IPS DF 19.7 (cell line): ENCODE measurements around the gene CALD1.

Source experiments
- DNase-seq: peaks from one replicate; pipeline ENCODE4 v3.0.0-alpha.2; 2013; ENCODE audit warnings: low read depth, low spot score

CALD1 gene

GRCh38 chr7:134857958-134858357 is 78.5 kb downstream of the CALD1 start:
- no peak for DNase-seq

- DNase-seq = no peak
These were observed 80.3 kb downstream of the CALD1 start for GRCh38 chr7:134859783-134860182.

GRCh38 chr7:134865001-134865845 is 85.8 kb downstream of the CALD1 start:
- DNase-seq = no peak

GRCh38 chr7:134866617-134867016 is 87.2 kb downstream of the CALD1 start:
- no peak for DNase-seq

GRCh38 chr7:134870156-134870555 is 90.7 kb downstream of the CALD1 start:
- no peak for DNase-seq

GRCh38 chr7:134870781-134871180 is 91.3 kb downstream of the CALD1 start:
- no peak for DNase-seq

GRCh38 chr7:134873253-134873652 is 93.8 kb downstream of the CALD1 start:
- DNase-seq = no peak

- DNase-seq = no peak
These were observed 95.0 kb downstream of the CALD1 start for GRCh38 chr7:134874407-134874806.

GRCh38 chr7:134875867-134876266 is 96.4 kb downstream of the CALD1 start:
- DNase-seq = no peak

GRCh38 chr7:134878746-134879357 is 99.4 kb downstream of the CALD1 start:
- DNase-seq = no peak

- no peak for DNase-seq
These were observed 100.5 kb downstream of the CALD1 start for GRCh38 chr7:134879815-134880475.

GRCh38 chr7:134882481-134882880 is 103.0 kb downstream of the CALD1 start:
- no peak for DNase-seq

- DNase-seq = no peak
These were observed 106.5 kb downstream of the CALD1 start for GRCh38 chr7:134885967-134886352.

- no peak for DNase-seq
These were observed 107.1 kb downstream of the CALD1 start for GRCh38 chr7:134886353-134887057.

GRCh38 chr7:134887523-134887922 is 108.1 kb downstream of the CALD1 start:
- no peak for DNase-seq

- DNase-seq = no peak
These were observed 108.8 kb downstream of the CALD1 start for GRCh38 chr7:134888141-134888740.

GRCh38 chr7:134890246-134891240 is 111.1 kb downstream of the CALD1 start:
- DNase-seq = no peak

GRCh38 chr7:134891262-134891695 is 111.8 kb downstream of the CALD1 start:
- DNase-seq = peak; percentile 47

GRCh38 chr7:134891696-134892678 is 112.6 kb downstream of the CALD1 start:
- no peak for DNase-seq
